Upper lobe of left lung (tissue), 4 donors: Measurements from ENCODE around the gene SDK1.

Experiments
- CTCF ChIP-seq, 6 experiments: fragments of 450-650 bp in 4 of 6; fragments of 200-600 bp in 2 of 6; sonication (generic) in 2 of 6; IDR thresholded peaks; one replicate each; pipeline ENCODE4 v1.5.1; 2016 to 2019; ENCODE audit warnings: antibody characterized with exemption in 6 of 6
- EP300 ChIP-seq, 4 donors: sonication (generic); formaldehyde crosslinking; IDR thresholded peaks; one replicate each; pipeline ENCODE4 v1.5.1; 2017; ENCODE audit warnings: antibody characterized with exemption in 4 of 4, control low read depth in 2 of 4
- POLR2A ChIP-seq, 4 donors: fragments of 450-650 bp; IDR thresholded peaks; one replicate each; pipeline ENCODE4 v1.5.1; 2016 to 2017; ENCODE audit warnings: antibody characterized with exemption in 4 of 4, mild to moderate bottlenecking in 2 of 4
- POLR2AphosphoS5 ChIP-seq, 2 donors: sonication (generic); formaldehyde crosslinking; IDR thresholded peaks; one replicate each; pipeline ENCODE4 v1.5.1; 2017; ENCODE audit warnings: antibody characterized with exemption in 2 of 2

- no peak for TF ChIP-seq CTCF (IDR thresholded peaks at IDR 0.05)
- no peak for TF ChIP-seq EP300 (IDR thresholded peaks at IDR 0.05)
- no peak for TF ChIP-seq POLR2AphosphoS5 (IDR thresholded peaks at IDR 0.05)
- no peak for TF ChIP-seq POLR2A (IDR thresholded peaks at IDR 0.05)
Observed at GRCh38 chr7:4068286-4068685, 767.2 kb downstream of the SDK1 start.
